Colonic mucosa (tissue), 4 donors: ENCODE measurements around the gene SETDB1. TPM values are rescaled to one million over a fixed set of nuclear protein-coding genes. Genes with fewer than 3 reads are reported as not detected.
A peak's percentile ranks its signal among the peaks of the same experiment; 100 is the strongest.

Source experiments
- DNase-seq: peaks from one replicate; pipeline ENCODE4 v3.0.0-alpha.2; 2020
- H3K27ac ChIP-seq: fragments of 200-600 bp; one replicate; pipeline ENCODE4 v1.8.0; 2021
- H3K27me3 ChIP-seq: fragments of 200-600 bp; one replicate; pipeline ENCODE4 v1.8.0; 2021
- H3K36me3 ChIP-seq: fragments of 200-600 bp; one replicate; pipeline ENCODE4 v1.8.0; 2021
- H3K4me1 ChIP-seq: fragments of 200-600 bp; one replicate; pipeline ENCODE4 v1.8.0; 2021; ENCODE audit warnings: mild to moderate bottlenecking
- H3K4me3 ChIP-seq: fragments of 200-600 bp; one replicate; pipeline ENCODE4 v1.8.0; 2021
- H3K9ac ChIP-seq, 2 donors: one replicate each; pipeline ENCODE4 v1.7.0; 2013; ENCODE audit warnings: control low read depth in 2 of 2, low read depth in 2 of 2, low read length in 2 of 2
- H3K9me3 ChIP-seq: fragments of 200-600 bp; one replicate; pipeline ENCODE4 v1.8.0; 2021
- CTCF ChIP-seq: fragments of 200-600 bp; IDR thresholded peaks from one replicate; pipeline ENCODE4 v1.8.0; 2022; ENCODE audit warnings: antibody characterized with exemption, mild to moderate bottlenecking
- intact Hi-C: fragments of 100-400 bp; cut with DNase I; formaldehyde crosslinking; loops from one replicate; pipeline ENCODE4 v1.14.1; 2022
- total RNA-seq, 2 donors: library from RNA; stranded (reverse); fragmentation: NEBNext Ultra II Directional in 1 of 2; extraction: Animal tissue kit (Norgen Biotek cat#: 25700) in 1 of 2; gene quantifications; one replicate each; pipeline ENCODE4 v1.2.1, GENCODE V29; 2021
- donor health status: healthy.
- donor health status: DM: no; HTN: no; CAD: no.
- donor health status: DM: no; HTN: no; CAD: no.

The SETDB1 gene
- total RNA-seq, 2 donors from 2014 or later = 28.2 to 32.8 TPM

DNA sequence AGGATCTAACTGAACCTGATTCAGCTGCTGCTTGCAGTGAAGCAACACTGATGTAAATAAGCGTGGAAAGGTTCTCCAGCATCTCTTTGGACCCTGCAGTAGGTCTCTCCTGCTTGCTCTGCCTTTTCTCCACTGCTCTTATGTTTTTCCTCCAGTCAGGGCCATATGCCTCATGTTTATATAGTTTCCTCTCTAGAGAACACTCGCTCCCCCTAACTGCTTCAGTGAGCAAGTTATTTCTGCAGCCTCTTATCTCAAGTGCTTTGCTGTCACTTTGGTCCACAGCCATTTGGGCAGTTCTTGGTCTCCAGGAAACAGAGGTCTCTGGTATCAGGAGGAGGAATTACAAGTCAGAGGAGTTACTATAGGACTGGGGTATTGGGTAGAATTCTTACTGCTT is 87.4 kb downstream of the SETDB1 start:
- no peaks in the 10 kb centered on the region for H3K36me3 ChIP-seq
- no peaks in the 10 kb centered on the region for H3K4me1 ChIP-seq
- no peak overlapping the region for H3K4me3 ChIP-seq
- intact Hi-C loops = no loop called here
- no peaks in the 10 kb centered on the region for H3K27me3 ChIP-seq
- no peaks in the 10 kb centered on the region for H3K9me3 ChIP-seq
- TF ChIP-seq CTCF = no peak
- H3K9ac ChIP-seq = peak overlapping the region in 1 of 2 donors; percentile 53
- H3K27ac ChIP-seq = peak overlapping the region; percentile 54
- peak; percentile 41 for DNase-seq

Other genes starting within 250 kb of the SETDB1 start
- 100 to 1,000 TPM in 1 of 2 donors, 10 to 100 TPM in 1; 70.0 to 101 TPM for gene GOLPH3L, start 229.2 kb upstream of the SETDB1 start, total RNA-seq
- 1 to 10 TPM in 1 of 2 donors, not detected in 1; 1.1 TPM for gene HORMAD1, start 205.5 kb upstream of the SETDB1 start, total RNA-seq
- gene CTSS, start 160.6 kb upstream of the SETDB1 start, total RNA-seq = 100 to 1,000 TPM; 210 to 554 TPM
- gene CTSK, start 118.1 kb upstream of the SETDB1 start, total RNA-seq = 10 to 100 TPM; 11.4 to 33.6 TPM
- 10 to 100 TPM; 29.5 to 41.7 TPM for gene ARNT, start 49.8 kb upstream of the SETDB1 start, total RNA-seq
- not detected for gene CTXND2, start 39.2 kb upstream of the SETDB1 start, total RNA-seq
- gene CERS2, start 48.5 kb downstream of the SETDB1 start, total RNA-seq = 100 to 1,000 TPM; 140 to 157 TPM
- gene ANXA9, start 55.9 kb downstream of the SETDB1 start, total RNA-seq = under 1 TPM; 0.40 to 0.53 TPM
- gene MINDY1, start 80.5 kb downstream of the SETDB1 start, total RNA-seq = 10 to 100 TPM; 40.4 to 43.1 TPM
- gene PRUNE1, start 82.1 kb downstream of the SETDB1 start, total RNA-seq = 10 to 100 TPM; 20.4 to 21.5 TPM
- gene BNIPL, start 110.2 kb downstream of the SETDB1 start, total RNA-seq = 1 to 10 TPM in 1 of 2 donors, under 1 TPM in 1; 0.69 to 1.9 TPM
- gene C1orf56, start 121.4 kb downstream of the SETDB1 start, total RNA-seq = 1 to 10 TPM; 2.6 to 3.2 TPM
- gene CDC42SE1, start 133.3 kb downstream of the SETDB1 start, total RNA-seq = 10 to 100 TPM; 57.9 to 66.8 TPM
- gene MLLT11, start 134.0 kb downstream of the SETDB1 start, total RNA-seq = 1 to 10 TPM in 1 of 2 donors, under 1 TPM in 1; 0.42 to 1.3 TPM
- 10 to 100 TPM; 13.1 to 15.2 TPM for gene GABPB2, start 144.4 kb downstream of the SETDB1 start, total RNA-seq
- 1 to 10 TPM; 1.6 to 3.2 TPM for gene SEMA6C, start 220.3 kb downstream of the SETDB1 start, total RNA-seq
- gene TNFAIP8L2, start 230.3 kb downstream of the SETDB1 start, total RNA-seq = 1 to 10 TPM in 1 of 2 donors, under 1 TPM in 1; 0.72 to 1.2 TPM
- gene LYSMD1, start 239.5 kb downstream of the SETDB1 start, total RNA-seq = 1 to 10 TPM; 6.8 to 7.2 TPM
- gene SCNM1, start 239.8 kb downstream of the SETDB1 start, total RNA-seq = 10 to 100 TPM; 22.7 to 31.8 TPM
- gene TMOD4, start 249.6 kb downstream of the SETDB1 start, total RNA-seq = under 1 TPM in 1 of 2 donors, not detected in 1; 0.67 TPM